ENCODE measurements around the gene DEFB132.

DNA sequence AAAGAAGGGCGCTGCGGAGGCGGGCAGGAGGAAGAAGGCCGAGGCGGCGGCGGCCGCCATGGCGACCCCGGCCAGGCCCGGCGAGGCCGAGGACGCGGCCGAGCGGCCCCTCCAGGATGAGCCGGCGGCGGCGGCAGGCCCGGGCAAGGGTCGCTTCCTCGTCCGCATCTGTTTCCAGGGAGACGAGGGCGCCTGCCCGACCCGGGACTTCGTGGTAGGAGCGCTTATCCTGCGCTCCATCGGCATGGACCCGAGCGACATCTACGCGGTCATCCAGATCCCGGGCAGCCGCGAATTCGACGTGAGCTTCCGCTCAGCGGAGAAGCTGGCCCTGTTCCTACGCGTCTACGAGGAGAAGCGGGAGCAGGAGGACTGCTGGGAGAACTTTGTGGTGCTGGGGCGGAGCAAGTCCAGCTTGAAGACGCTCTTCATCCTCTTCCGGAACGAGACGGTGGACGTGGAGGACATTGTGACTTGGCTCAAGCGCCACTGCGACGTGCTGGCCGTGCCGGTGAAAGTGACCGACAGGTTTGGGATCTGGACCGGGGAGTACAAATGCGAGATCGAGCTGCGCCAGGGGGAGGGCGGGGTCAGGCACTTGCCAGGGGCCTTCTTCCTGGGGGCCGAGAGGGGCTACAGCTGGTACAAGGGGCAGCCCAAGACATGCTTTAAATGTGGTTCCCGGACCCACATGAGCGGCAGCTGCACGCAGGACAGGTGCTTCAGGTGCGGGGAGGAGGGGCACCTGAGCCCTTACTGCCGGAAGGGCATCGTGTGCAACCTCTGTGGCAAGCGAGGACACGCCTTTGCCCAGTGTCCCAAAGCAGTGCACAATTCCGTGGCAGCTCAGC, 40.6 kb downstream of the DEFB132 start:
- TF ChIP-seq POLR2A (IDR thresholded peaks at IDR 0.05; ENCODE audit: low read depth, low read length) = no peak; the same call in none of the 2 replicates
- TF ChIP-seq SPI1 (IDR thresholded peaks at IDR 0.05; ENCODE audit: low read depth, low read length) = no peak
- TF ChIP-seq POLR2AphosphoS5 (IDR thresholded peaks at IDR 0.05; ENCODE audit: low read depth, low read length) = peak; percentile 61; the same call in 1 of the 2 replicates
